GM19193 (cell line): ENCODE results near the gene RUNX2.

ENCODE experiments used
- POLR2A ChIP-seq: IDR thresholded peaks from 4 replicates; pipeline ENCODE4 v1.6.1; 2011; ENCODE audit not compliant: insufficient read depth, insufficient read length; ENCODE audit errors: extremely low read depth

RUNX2 gene

DNA sequence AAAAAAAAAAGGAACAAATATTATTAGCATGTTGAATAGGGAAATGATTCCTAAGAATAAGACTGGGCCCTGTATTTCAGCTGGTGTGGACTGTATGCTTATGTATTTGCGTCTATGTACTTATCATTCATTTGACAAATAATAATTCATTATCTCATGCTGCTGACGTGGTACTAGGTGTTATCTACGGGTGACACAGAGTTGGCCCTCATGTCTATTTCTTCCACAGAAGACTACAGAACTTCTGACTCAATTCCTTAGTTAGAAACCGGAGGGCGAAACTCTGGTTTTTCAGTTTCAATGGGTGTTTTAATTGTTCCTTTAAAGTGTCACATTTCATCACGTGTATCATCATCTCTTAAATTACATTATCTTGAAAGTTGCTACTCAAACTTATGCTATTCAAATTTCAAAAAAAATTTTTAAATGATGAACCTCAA lies 381.7 kb downstream of the RUNX2 start:
- no peak for TF ChIP-seq POLR2A

DNA sequence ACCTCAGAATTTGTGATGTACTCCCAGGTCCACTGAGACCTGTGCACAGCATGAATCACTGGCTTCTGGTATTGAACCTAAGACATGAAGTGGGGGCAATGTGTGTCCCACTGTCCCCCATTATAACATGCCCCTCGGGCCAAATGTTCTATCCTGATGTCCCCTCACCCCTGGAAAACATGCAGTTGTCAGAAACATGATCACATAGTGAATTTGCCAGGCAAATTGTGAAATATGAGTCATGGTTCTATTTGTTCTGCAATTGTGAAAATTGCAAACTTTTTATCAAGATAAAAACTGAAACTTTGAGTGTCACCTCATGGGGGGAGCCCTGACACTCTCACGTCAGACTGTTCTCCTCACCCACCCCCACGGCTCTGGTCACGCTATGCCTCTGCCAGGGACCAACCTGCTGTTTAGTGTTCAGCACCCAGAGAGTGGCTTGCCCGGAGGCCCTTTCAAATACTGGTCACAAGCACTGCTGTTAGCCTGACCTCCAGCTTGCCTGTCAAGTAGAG lies 382.2 kb downstream of the RUNX2 start:
- no peak for TF ChIP-seq POLR2A

DNA sequence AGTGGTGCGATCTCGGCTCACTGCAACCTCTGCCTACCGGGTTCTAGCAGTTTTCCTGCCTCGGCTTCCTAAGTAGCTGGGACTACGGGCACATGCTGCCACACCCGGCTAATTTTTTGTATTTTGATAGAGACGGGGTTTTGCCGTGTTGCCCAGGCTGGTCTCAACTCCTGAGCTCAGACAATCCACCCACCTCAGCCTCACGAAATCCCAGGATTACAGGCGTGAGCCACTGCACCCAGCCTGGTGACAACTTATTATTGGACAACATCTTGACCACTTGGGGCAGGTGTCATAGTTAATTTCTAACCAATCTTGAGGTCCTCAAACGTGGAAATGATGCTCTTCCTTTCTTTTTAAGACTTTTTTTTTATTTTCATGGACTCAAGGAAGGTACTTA lies 383.9 kb downstream of the RUNX2 start:
- no peak for TF ChIP-seq POLR2A

DNA sequence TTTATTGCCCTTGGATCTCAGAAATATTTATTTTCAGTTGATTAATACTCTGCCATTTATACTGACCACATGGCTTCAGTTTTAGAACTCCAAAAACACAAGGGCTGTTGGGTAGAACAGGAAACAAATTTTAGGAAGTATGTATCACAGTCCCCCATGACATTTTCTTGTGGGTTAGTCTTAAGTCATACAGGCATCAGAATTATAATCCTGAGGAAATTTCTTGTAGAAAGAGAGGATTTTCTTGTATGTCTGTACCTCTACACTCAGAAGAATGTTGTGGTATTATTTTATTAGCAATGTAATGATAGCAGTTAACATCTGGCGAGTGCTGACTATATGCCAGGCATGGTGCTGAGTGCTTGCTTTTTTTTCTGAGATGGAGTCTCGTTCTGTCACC lies 384.7 kb downstream of the RUNX2 start:
- TF ChIP-seq POLR2A, result no peak
